ENCODE results near the gene SAMD13. TPM values are rescaled to one million over a fixed set of nuclear protein-coding genes. Genes with fewer than 3 reads are reported as not detected.

The SAMD13 gene
- total RNA-seq, 1 experiment from 2014 or later, result 0.59 TPM

DNA sequence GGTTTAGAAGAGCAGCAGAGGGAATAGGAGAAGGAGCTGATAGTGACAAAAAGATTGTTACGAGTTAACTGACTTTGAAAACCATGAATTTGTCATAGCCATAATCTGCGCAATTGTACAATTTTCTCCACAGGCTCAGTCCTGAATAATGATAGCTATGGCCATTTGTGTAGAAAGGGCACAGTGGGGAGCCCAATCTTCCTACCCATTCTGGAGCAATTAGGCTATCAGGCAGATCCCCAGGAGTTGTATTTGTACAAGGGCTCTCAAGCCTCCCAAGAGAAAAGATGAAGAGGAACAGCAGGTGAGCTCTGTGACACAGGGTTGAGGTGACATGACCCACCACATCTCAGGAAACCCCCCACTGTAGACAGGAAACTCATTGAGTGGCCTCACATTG lies 42.1 kb upstream of the SAMD13 start:
- no peaks in the 10 kb centered on the region for H3K27me3 ChIP-seq (replicated peaks; ENCODE audit: control insufficient read depth, insufficient read depth, low read length)

GRCh38 chr1:84259989-84260388 lies 41.5 kb upstream of the SAMD13 start:
- no peaks in the 10 kb centered on the region for H3K4me1 Mint-ChIP-seq (ENCODE audit: low read depth, unreplicated experiment)
- no peak overlapping the region for H3K4me3 Mint-ChIP-seq (ENCODE audit: unreplicated experiment)
- H3K9me3 Mint-ChIP-seq (ENCODE audit: unreplicated experiment), result peaks cover 29% of the 10 kb centered on the region
- TF ChIP-seq, protein P1, sequence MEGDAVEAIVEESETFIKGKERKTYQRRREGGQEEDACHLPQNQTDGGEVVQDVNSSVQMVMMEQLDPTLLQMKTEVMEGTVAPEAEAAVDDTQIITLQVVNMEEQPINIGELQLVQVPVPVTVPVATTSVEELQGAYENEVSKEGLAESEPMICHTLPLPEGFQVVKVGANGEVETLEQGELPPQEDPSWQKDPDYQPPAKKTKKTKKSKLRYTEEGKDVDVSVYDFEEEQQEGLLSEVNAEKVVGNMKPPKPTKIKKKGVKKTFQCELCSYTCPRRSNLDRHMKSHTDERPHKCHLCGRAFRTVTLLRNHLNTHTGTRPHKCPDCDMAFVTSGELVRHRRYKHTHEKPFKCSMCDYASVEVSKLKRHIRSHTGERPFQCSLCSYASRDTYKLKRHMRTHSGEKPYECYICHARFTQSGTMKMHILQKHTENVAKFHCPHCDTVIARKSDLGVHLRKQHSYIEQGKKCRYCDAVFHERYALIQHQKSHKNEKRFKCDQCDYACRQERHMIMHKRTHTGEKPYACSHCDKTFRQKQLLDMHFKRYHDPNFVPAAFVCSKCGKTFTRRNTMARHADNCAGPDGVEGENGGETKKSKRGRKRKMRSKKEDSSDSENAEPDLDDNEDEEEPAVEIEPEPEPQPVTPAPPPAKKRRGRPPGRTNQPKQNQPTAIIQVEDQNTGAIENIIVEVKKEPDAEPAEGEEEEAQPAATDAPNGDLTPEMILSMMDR (IDR thresholded peaks at IDR 0.05; ENCODE audit: insufficient read depth in 1 of 2, low read depth in 1 of 2, low read length in 1 of 2, severe bottlenecking in 1 of 2, unreplicated experiment in 1 of 2), result no peak
- ChIA-PET CTCF (no interaction called here), POLR2A (no interaction called here)
- no peaks in the 10 kb centered on the region for H3K27me3 Mint-ChIP-seq (ENCODE audit: insufficient read depth, unreplicated experiment)
- no peaks in the 10 kb centered on the region for H3K27me3 ChIP-seq (replicated peaks; ENCODE audit: control insufficient read depth, insufficient read depth, low read length)
- BruUV-seq (replicated peaks), result no TSS peak
- H3K36me3 ChIP-seq (ENCODE audit: control insufficient read depth, insufficient read depth, low read length), result no peaks in the 10 kb centered on the region
- intact Hi-C loops (cut with micrococcal nuclease; ENCODE audit: unreplicated experiment), result no loop called here
- H3K36me3 Mint-ChIP-seq (ENCODE audit: insufficient read depth, unreplicated experiment), result no peaks in the 10 kb centered on the region
- no peak overlapping the region for H3K4me3 ChIP-seq (ENCODE audit: low read depth, low read length)
- H3K9me3 ChIP-seq, result no peaks in the 10 kb centered on the region
- H3K27ac Mint-ChIP-seq (ENCODE audit: unreplicated experiment), result no peak overlapping the region
- no peak for DNase-seq
- H3K4me1 ChIP-seq, result peaks cover 16% of the 10 kb centered on the region

More for the DNA sequence above, 42.1 kb upstream of the SAMD13 start:
- DNase-seq, result no peak
- TF ChIP-seq, protein P1 (IDR thresholded peaks at IDR 0.05; ENCODE audit: insufficient read depth in 1 of 2, low read depth in 1 of 2, low read length in 1 of 2, severe bottlenecking in 1 of 2, unreplicated experiment in 1 of 2), result no peak
- Mint-ChIP-seq H3K27me3 (ENCODE audit: insufficient read depth, unreplicated experiment) (no peaks in the 10 kb centered on the region), H3K27ac (ENCODE audit: unreplicated experiment) (no peak overlapping the region), H3K4me3 (ENCODE audit: unreplicated experiment) (no peak overlapping the region), H3K36me3 (ENCODE audit: insufficient read depth, unreplicated experiment) (no peaks in the 10 kb centered on the region), H3K9me3 (ENCODE audit: unreplicated experiment) (peaks cover 29% of the 10 kb centered on the region), H3K4me1 (ENCODE audit: low read depth, unreplicated experiment) (no peaks in the 10 kb centered on the region)
- POLR2A ChIA-PET, result no interaction called here
- intact Hi-C loops (cut with micrococcal nuclease; ENCODE audit: unreplicated experiment), result no loop called here
- H3K4me3 ChIP-seq (ENCODE audit: low read depth, low read length), result no peak overlapping the region
- H3K36me3 ChIP-seq (ENCODE audit: control insufficient read depth, insufficient read depth, low read length), result no peaks in the 10 kb centered on the region
- BruUV-seq (replicated peaks), result no TSS peak
- H3K9me3 ChIP-seq, result no peaks in the 10 kb centered on the region
- peaks cover 16% of the 10 kb centered on the region for H3K4me1 ChIP-seq
- CTCF ChIA-PET, result no interaction called here

- H3K27me3 ChIP-seq (replicated peaks; ENCODE audit: control insufficient read depth, insufficient read depth, low read length), result no peaks in the 10 kb centered on the region
- no peak overlapping the region for H3K4me3 ChIP-seq (ENCODE audit: low read depth, low read length)
- peaks cover 16% of the 10 kb centered on the region for H3K4me1 ChIP-seq
- TF ChIP-seq, protein P1 (IDR thresholded peaks at IDR 0.05; ENCODE audit: insufficient read depth in 1 of 2, low read depth in 1 of 2, low read length in 1 of 2, severe bottlenecking in 1 of 2, unreplicated experiment in 1 of 2), result no peak
- CTCF ChIA-PET, result no interaction called here
- no peaks in the 10 kb centered on the region for H3K9me3 ChIP-seq
- no peaks in the 10 kb centered on the region for H3K36me3 Mint-ChIP-seq (ENCODE audit: insufficient read depth, unreplicated experiment)
- DNase-seq, result peak; percentile 11 to 36
- H3K4me1 Mint-ChIP-seq (ENCODE audit: low read depth, unreplicated experiment), result no peaks in the 10 kb centered on the region
- H3K27me3 Mint-ChIP-seq (ENCODE audit: insufficient read depth, unreplicated experiment), result no peaks in the 10 kb centered on the region
- peaks cover 26% of the 10 kb centered on the region for H3K9me3 Mint-ChIP-seq (ENCODE audit: unreplicated experiment)
- H3K27ac Mint-ChIP-seq (ENCODE audit: unreplicated experiment), result no peak overlapping the region
- no TSS peak for BruUV-seq (replicated peaks)
- no peak overlapping the region for H3K4me3 Mint-ChIP-seq (ENCODE audit: unreplicated experiment)
- intact Hi-C loops (cut with micrococcal nuclease; ENCODE audit: unreplicated experiment), result no loop called here
- H3K36me3 ChIP-seq (ENCODE audit: control insufficient read depth, insufficient read depth, low read length), result no peaks in the 10 kb centered on the region
- POLR2A ChIA-PET, result no interaction called here
Measured at GRCh38 chr1:84260852-84261518, 40.5 kb upstream of the SAMD13 start.
